HepG2 (cell line): ENCODE results near the gene BAIAP3. TPM values are rescaled to one million over a fixed set of nuclear protein-coding genes. Genes with fewer than 3 reads are reported as not detected.
A peak's percentile ranks its signal among the peaks of the same experiment; 100 is the strongest.

ENCODE experiments used
- HNRNPL ChIP-seq: fragments of 200-400 bp; formaldehyde crosslinking; IDR thresholded peaks from 2 replicates; pipeline ENCODE4 v1.6.1; 2017; ENCODE audit warnings: mild to moderate bottlenecking, low read depth, low read length
- JUN ChIP-seq: sonication (generic); formaldehyde crosslinking; IDR thresholded peaks from 2 replicates; pipeline ENCODE4 v1.4.0; 2020; ENCODE audit warnings: mild to moderate bottlenecking, missing genetic modification reagents
- KLF13 ChIP-seq: sonication (generic); formaldehyde crosslinking; IDR thresholded peaks from 2 replicates; pipeline ENCODE4 v1.4.0; 2020; ENCODE audit warnings: mild to moderate bottlenecking, missing genetic modification reagents
- MAZ ChIP-seq, 2 experiments: sonication (generic) in 1 of 2; formaldehyde crosslinking in 1 of 2; IDR thresholded peaks; 2 replicates each; pipeline versions ENCODE4 v1.5.0 to v1.6.1; 2012 to 2020; ENCODE audit warnings: low read depth in 2 of 2, mild to moderate bottlenecking in 2 of 2, borderline replicate concordance in 1 of 2, improper control_type of control experiment in 1 of 2, low read length in 1 of 2, missing genetic modification reagents in 1 of 2, moderate library complexity in 1 of 2
- MZF1 ChIP-seq: sonication (generic); formaldehyde crosslinking; IDR thresholded peaks from 2 replicates; pipeline ENCODE4 v1.8.1; 2023; ENCODE audit warnings: mild to moderate bottlenecking, missing genetic modification reagents, borderline replicate concordance
- PHB2 ChIP-seq: fragments of 450-650 bp; IDR thresholded peaks from 2 replicates; pipeline ENCODE4 v1.6.1; 2018; ENCODE audit not compliant: partially characterized antibody
- PRMT3 ChIP-seq: sonication (generic); formaldehyde crosslinking; IDR thresholded peaks from 2 replicates; pipeline ENCODE4 v1.8.1; 2022; ENCODE audit warnings: low read depth, mild to moderate bottlenecking, moderate library complexity, missing genetic modification reagents, borderline replicate concordance
- SIX4 ChIP-seq: sonication (generic); formaldehyde crosslinking; IDR thresholded peaks from 2 replicates; pipeline ENCODE4 v1.4.0; 2020; ENCODE audit warnings: missing genetic modification reagents
- TAF15 ChIP-seq: fragments of 200-400 bp; formaldehyde crosslinking; IDR thresholded peaks from one replicate; pipeline ENCODE4 v1.6.1; 2018; ENCODE audit warnings: mild to moderate bottlenecking, low read depth, low read length; ENCODE audit not compliant: poor library complexity, severe bottlenecking
- ZBTB8A ChIP-seq: sonication (generic); formaldehyde crosslinking; IDR thresholded peaks from 2 replicates; pipeline ENCODE4 v1.4.0; 2020; ENCODE audit warnings: mild to moderate bottlenecking, low read depth, missing genetic modification reagents, borderline replicate concordance
- ZNF260 ChIP-seq: sonication (generic); formaldehyde crosslinking; IDR thresholded peaks from 2 replicates; pipeline ENCODE4 v1.4.0; 2020; ENCODE audit warnings: missing genetic modification reagents, low read depth, mild to moderate bottlenecking, borderline replicate concordance
- ZNF552 ChIP-seq: sonication (generic); formaldehyde crosslinking; IDR thresholded peaks from 2 replicates; pipeline ENCODE4 v1.9.0; 2022; ENCODE audit warnings: missing genetic modification reagents, mild to moderate bottlenecking, borderline replicate concordance
- ZNF616 ChIP-seq: sonication (generic); formaldehyde crosslinking; IDR thresholded peaks from 2 replicates; pipeline ENCODE4 v1.5.0; 2020; ENCODE audit warnings: low read depth, mild to moderate bottlenecking, missing genetic modification reagents
- ZNF652 ChIP-seq: IDR thresholded peaks from 2 replicates; pipeline ENCODE4 v1.6.1; 2016; ENCODE audit warnings: low read depth, borderline replicate concordance
- polyA plus RNA-seq, 8 experiments: library from polyadenylated mRNA; depleted of rRNA in 3 of 8; stranded (reverse) in 7 of 8; unstranded in 1 of 8; fragments of >200 nt; fragmentation: Illumina TruSeq in 4 of 8; extraction: Trizol in 4 of 8; gene quantifications; 2 replicates each; pipeline versions ENCODE4 v1.2.1 to v1.2.3, GENCODE V29; 2011 to 2016; ENCODE audit warnings: low read depth in 4 of 8, missing spikeins in 1 of 8, mixed read lengths in 1 of 8; ENCODE audit not compliant: insufficient read depth in 1 of 8
- total RNA-seq, 5 experiments: library from RNA; depleted of rRNA; stranded (reverse); fragments of >200 nt; fragmentation: Illumina TruSeq; extraction: Trizol; gene quantifications; 2 replicates each; pipeline ENCODE4 v1.2.3, GENCODE V29; 2016; ENCODE audit warnings: low read depth in 1 of 5
- TF ChIP-seq, protein P1 (sequence below): sonication (generic); formaldehyde crosslinking; IDR thresholded peaks from 2 replicates; pipeline ENCODE4 v1.4.0; 2020; ENCODE audit warnings: missing genetic modification reagents
- TF ChIP-seq, protein P2 (sequence below): sonication (generic); formaldehyde crosslinking; IDR thresholded peaks from 2 replicates; pipeline ENCODE4 v1.5.0; 2020; ENCODE audit warnings: missing genetic modification reagents
- TF ChIP-seq, protein P3 (sequence below): sonication (generic); formaldehyde crosslinking; IDR thresholded peaks from 2 replicates; pipeline ENCODE4 v1.9.0; 2021; ENCODE audit warnings: missing genetic modification reagents, borderline replicate concordance
- TF ChIP-seq, protein P4 (sequence below): sonication (generic); formaldehyde crosslinking; IDR thresholded peaks from 2 replicates; pipeline ENCODE4 v1.5.0; 2020; ENCODE audit warnings: mild to moderate bottlenecking, missing genetic modification reagents, moderate library complexity
- TF ChIP-seq, protein P5 (sequence below): sonication (generic); formaldehyde crosslinking; IDR thresholded peaks from 2 replicates; pipeline ENCODE4 v1.5.1; 2020; ENCODE audit warnings: missing genetic modification reagents, mild to moderate bottlenecking, borderline replicate concordance

Gene BAIAP3
- total and polyA plus RNA-seq, 2 of the 13 experiments (the other 11 are each of a cell fraction or from before 2014, with no cell fraction given) = 3.2 to 5.7 TPM

DNA sequence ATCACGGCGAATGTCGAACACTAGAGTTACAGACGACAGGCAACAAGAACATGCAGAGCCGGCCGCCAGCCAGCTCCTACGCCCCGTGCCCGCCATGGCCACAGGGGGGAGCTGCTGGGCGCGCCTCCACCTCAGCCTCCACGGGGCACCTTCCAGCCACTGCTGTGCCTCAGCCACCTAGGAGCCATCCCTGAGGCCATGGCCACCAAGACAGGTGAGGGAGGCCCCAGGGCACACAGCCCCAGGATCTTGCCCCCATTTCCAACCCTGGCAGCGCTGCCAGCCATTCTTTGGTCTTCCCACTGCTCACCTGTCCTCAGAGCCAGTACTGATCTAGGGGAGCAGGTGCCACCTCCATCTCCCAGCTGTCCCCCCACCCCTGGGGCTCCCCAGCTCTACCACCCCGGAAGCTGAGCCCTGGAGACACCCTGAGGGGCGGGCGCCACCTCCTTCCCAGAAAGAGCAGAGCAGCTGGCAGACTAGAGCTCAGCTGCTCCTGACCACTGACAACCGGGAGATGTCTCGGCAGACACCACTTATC lies 30.1 kb downstream of the BAIAP3 start (continued):
- TF ChIP-seq ZNF652 (CRISPR knock-in tag) = no peak
- TF ChIP-seq, protein P1, sequence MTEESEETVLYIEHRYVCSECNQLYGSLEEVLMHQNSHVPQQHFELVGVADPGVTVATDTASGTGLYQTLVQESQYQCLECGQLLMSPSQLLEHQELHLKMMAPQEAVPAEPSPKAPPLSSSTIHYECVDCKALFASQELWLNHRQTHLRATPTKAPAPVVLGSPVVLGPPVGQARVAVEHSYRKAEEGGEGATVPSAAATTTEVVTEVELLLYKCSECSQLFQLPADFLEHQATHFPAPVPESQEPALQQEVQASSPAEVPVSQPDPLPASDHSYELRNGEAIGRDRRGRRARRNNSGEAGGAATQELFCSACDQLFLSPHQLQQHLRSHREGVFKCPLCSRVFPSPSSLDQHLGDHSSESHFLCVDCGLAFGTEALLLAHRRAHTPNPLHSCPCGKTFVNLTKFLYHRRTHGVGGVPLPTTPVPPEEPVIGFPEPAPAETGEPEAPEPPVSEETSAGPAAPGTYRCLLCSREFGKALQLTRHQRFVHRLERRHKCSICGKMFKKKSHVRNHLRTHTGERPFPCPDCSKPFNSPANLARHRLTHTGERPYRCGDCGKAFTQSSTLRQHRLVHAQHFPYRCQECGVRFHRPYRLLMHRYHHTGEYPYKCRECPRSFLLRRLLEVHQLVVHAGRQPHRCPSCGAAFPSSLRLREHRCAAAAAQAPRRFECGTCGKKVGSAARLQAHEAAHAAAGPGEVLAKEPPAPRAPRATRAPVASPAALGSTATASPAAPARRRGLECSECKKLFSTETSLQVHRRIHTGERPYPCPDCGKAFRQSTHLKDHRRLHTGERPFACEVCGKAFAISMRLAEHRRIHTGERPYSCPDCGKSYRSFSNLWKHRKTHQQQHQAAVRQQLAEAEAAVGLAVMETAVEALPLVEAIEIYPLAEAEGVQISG (CRISPR knock-in tag) = no peak; the same call in 1 of the 2 replicates
- TF ChIP-seq PHB2 = no peak
- TF ChIP-seq KLF13 (CRISPR knock-in tag) = no peak
- no peak for TF ChIP-seq MZF1 (CRISPR knock-in tag)
- no peak for TF ChIP-seq JUN (CRISPR knock-in tag)
- no peak for TF ChIP-seq ZNF616 (CRISPR knock-in tag)
- TF ChIP-seq ZNF552 (CRISPR knock-in tag) = no peak
- TF ChIP-seq, protein P2, sequence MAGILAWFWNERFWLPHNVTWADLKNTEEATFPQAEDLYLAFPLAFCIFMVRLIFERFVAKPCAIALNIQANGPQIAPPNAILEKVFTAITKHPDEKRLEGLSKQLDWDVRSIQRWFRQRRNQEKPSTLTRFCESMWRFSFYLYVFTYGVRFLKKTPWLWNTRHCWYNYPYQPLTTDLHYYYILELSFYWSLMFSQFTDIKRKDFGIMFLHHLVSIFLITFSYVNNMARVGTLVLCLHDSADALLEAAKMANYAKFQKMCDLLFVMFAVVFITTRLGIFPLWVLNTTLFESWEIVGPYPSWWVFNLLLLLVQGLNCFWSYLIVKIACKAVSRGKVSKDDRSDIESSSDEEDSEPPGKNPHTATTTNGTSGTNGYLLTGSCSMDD (CRISPR knock-in tag) = no peak
- TF ChIP-seq, protein P3, sequence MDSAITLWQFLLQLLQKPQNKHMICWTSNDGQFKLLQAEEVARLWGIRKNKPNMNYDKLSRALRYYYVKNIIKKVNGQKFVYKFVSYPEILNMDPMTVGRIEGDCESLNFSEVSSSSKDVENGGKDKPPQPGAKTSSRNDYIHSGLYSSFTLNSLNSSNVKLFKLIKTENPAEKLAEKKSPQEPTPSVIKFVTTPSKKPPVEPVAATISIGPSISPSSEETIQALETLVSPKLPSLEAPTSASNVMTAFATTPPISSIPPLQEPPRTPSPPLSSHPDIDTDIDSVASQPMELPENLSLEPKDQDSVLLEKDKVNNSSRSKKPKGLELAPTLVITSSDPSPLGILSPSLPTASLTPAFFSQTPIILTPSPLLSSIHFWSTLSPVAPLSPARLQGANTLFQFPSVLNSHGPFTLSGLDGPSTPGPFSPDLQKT (CRISPR knock-in tag) = no peak
- TF ChIP-seq MAZ (IDR thresholded peaks at IDR 0.05; ENCODE audit: borderline replicate concordance, low read depth, low read length) = no peak
- TF ChIP-seq MAZ (CRISPR knock-in tag; IDR thresholded peaks at IDR 0.05; ENCODE audit: low read depth) = peak; percentile 36; the same call in 1 of the 2 replicates
- no peak for TF ChIP-seq SIX4 (CRISPR knock-in tag)
- TF ChIP-seq, protein P4, sequence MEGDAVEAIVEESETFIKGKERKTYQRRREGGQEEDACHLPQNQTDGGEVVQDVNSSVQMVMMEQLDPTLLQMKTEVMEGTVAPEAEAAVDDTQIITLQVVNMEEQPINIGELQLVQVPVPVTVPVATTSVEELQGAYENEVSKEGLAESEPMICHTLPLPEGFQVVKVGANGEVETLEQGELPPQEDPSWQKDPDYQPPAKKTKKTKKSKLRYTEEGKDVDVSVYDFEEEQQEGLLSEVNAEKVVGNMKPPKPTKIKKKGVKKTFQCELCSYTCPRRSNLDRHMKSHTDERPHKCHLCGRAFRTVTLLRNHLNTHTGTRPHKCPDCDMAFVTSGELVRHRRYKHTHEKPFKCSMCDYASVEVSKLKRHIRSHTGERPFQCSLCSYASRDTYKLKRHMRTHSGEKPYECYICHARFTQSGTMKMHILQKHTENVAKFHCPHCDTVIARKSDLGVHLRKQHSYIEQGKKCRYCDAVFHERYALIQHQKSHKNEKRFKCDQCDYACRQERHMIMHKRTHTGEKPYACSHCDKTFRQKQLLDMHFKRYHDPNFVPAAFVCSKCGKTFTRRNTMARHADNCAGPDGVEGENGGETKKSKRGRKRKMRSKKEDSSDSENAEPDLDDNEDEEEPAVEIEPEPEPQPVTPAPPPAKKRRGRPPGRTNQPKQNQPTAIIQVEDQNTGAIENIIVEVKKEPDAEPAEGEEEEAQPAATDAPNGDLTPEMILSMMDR (CRISPR knock-in tag) = peak; percentile 93
- TF ChIP-seq PRMT3 (CRISPR knock-in tag) = no peak
- TF ChIP-seq, protein P5, sequence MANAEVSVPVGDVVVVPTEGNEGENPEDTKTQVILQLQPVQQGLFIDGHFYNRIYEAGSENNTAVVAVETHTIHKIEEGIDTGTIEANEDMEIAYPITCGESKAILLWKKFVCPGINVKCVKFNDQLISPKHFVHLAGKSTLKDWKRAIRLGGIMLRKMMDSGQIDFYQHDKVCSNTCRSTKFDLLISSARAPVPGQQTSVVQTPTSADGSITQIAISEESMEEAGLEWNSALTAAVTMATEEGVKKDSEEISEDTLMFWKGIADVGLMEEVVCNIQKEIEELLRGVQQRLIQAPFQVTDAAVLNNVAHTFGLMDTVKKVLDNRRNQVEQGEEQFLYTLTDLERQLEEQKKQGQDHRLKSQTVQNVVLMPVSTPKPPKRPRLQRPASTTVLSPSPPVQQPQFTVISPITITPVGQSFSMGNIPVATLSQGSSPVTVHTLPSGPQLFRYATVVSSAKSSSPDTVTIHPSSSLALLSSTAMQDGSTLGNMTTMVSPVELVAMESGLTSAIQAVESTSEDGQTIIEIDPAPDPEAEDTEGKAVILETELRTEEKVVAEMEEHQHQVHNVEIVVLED = no peak
- TF ChIP-seq ZBTB8A (CRISPR knock-in tag) = no peak
- TF ChIP-seq HNRNPL = no peak
- TF ChIP-seq TAF15 = no peak
- TF ChIP-seq ZNF260 (CRISPR knock-in tag) = no peak
